Skin of body (tissue), 2 donors: ENCODE results near the gene OCA2. TPM values are rescaled to one million over a fixed set of nuclear protein-coding genes. Genes with fewer than 3 reads are reported as not detected.
"Not testable (repeated sequence)": the region's sequence is repeated elsewhere in the genome, so short reads cannot be mapped to it uniquely, and the experiment has no call there.

Experiments
- DNase-seq: peaks from one replicate; lab custom pipeline; 2025; lab: John Stamatoyannopoulos, UW
- total RNA-seq: library from RNA; depleted of rRNA; stranded (reverse); fragments of >200 nt; gene quantifications from one replicate; pipeline ENCODE4 v1.2.3, GENCODE V29; 2014

The OCA2 gene
- total RNA-seq, 1 donor from 2014 or later = 1.4 TPM

DNA sequence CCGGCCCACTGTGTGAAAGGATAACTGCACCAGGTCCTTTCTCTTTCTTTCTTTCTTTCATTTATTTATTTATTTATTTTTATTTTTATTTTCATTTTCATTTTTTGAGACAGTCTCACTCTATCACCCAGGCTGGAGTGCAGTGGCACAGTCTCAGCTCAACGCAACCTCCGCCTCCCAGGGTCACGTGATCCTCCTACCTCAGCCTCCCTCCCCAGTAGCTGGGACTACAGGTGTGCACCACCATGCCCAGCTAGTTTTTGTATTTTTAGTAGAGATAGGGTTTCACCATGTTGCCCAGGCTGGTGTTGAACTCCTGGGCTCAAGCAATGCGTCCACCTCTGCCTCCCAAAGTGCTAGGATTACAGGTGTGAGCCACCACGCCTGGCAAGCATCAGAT lies 146.5 kb downstream of the OCA2 start:
- DNase-seq = not testable (repeated sequence)

DNA sequence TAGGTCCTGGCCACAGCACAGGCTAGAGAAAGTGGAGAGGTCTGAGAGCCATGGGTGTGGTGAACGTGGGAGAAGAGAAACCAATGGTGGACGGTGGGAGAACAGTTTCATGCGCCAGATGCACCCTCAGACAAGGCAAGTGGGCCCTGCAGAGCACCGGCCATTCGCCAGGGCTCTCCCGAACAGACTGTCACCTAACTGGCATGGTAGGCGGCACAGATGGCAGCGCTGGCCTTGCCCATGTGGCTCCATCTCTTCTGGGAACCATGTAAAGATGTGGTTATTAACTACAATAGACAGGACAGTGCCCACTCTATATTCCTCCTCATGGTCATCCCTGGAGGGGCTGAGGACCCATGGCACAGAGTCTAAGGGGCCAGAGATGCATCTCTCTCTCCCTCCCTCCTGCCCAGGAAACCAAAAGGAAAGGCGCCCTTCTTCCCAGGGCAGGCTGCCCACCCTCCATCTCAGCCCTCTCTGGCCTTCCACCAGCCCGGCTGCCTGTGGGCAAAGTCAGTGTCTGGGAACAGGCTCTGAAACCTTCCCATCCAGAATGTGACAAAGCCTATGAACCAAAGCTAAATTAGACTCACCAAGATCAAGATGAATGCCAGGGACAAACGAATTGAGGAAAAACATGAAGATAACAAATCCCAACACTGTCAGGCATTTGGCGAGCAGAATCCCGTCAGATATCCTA lies 147.8 kb downstream of the OCA2 start:
- DNase-seq = no peak

DNA sequence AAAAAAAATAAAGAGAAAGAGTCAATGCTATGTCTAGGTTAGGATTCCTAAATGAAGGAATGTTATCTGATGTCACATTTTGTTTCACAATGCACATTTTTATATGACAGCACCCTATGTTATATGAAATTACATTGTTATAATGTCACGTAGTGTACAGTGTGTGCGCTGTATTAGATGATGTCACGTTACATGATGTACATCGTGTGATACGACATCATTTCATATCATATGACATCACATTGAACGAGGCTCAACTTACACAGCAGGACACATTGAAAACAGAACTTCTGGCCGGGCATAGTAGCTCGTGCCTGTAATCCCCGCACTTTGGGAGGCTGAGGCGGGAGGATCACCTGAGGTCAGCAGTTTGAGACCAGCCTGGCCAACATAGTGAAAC lies 150.0 kb downstream of the OCA2 start:
- no peak for DNase-seq

- no peak for DNase-seq
Measured at GRCh38 chr15:27939246-27939645, 159.9 kb downstream of the OCA2 start.

- DNase-seq = no peak
Measured at GRCh38 chr15:27937851-27938250, 161.3 kb downstream of the OCA2 start.

DNA sequence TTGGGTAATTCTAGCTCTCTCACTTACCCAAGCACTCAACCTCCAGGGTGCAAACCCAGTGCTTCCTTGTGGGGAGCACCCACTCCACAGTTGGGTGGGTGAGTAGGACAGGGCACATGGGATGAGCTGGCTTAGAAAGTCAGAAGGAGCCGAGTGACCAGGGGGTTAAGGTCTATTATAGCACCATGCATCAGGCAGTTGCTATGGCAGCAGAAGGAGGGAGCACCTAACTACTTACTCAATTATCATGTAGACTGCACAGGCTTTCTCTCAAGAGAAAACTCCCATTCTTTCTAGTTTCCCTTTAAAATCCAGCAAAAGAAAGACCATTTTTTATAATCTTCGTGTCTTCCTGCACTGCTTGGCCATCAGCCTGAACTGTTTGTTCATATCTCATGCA lies 163.0 kb downstream of the OCA2 start:
- DNase-seq = no peak

DNA sequence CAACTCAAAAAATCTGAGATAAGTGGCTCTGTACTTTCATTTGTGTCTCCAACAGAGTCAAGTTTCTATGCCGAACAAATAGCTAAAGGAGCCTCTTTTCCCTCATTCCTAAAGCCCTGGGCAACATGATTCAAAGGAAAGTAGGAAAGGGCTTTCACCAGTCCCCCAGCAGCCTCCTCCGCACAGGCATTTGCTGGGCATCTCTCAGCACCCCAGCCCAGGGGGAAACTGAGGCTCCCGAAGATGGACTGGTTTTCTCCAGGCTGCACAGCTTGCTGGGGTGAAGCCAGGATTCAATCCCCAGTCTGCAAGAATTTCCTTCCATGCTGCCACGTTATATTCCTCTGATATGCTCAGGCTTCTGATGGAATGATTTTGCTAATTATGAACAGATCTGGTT lies 163.8 kb downstream of the OCA2 start:
- DNase-seq = no peak

- no peak for DNase-seq
Measured at GRCh38 chr15:27934782-27935181, 164.3 kb downstream of the OCA2 start.

DNA sequence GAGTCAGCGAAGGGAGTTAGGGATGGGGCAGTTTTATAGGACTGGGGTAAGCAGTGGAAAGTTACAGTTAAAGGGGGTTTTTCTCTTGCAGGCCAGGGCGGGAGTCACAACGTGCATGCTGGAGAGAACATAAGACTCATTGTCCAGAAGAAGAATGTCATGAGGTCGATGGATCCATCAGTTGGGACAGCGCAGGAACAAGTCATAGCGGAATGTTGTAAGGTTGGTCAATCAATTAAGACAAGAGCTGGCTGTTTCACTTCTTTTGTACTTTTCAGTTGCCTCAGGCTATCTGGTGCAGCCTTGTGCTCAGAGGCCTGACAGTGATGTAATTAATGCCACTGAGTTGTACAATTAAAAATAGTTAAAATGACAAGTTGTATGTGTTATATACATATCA lies 165.6 kb downstream of the OCA2 start:
- no peak for DNase-seq

GRCh38 chr15:27932600-27932999 lies 166.5 kb downstream of the OCA2 start:
- no peak for DNase-seq

GRCh38 chr15:27928386-27928785 lies 170.7 kb downstream of the OCA2 start:
- DNase-seq = no peak

- no peak for DNase-seq
Measured at GRCh38 chr15:27912283-27912682, 186.8 kb downstream of the OCA2 start.

DNA sequence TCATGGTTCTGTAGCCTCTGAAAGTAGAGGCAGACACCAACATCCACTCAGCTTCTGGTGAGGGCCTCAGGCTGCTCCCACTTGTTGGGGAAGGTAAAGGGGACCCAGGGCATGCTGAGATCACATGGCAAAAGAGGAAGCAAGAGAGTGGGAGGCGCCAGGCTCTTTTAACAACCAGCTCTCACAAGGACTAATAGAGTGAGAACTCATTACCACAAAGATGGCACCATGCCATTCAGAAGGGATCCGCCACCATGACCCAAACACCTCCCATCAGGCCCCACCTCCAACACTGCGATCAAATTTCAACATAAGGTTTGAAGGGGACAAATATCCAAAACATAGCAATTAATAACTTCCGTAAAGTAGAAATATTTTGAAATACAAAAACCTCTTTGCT lies 192.3 kb downstream of the OCA2 start:
- DNase-seq = no peak

- no peak for DNase-seq
Measured at GRCh38 chr15:27903405-27903804, 195.7 kb downstream of the OCA2 start.

GRCh38 chr15:27902680-27903385 lies 196.3 kb downstream of the OCA2 start:
- DNase-seq = no peak

DNA sequence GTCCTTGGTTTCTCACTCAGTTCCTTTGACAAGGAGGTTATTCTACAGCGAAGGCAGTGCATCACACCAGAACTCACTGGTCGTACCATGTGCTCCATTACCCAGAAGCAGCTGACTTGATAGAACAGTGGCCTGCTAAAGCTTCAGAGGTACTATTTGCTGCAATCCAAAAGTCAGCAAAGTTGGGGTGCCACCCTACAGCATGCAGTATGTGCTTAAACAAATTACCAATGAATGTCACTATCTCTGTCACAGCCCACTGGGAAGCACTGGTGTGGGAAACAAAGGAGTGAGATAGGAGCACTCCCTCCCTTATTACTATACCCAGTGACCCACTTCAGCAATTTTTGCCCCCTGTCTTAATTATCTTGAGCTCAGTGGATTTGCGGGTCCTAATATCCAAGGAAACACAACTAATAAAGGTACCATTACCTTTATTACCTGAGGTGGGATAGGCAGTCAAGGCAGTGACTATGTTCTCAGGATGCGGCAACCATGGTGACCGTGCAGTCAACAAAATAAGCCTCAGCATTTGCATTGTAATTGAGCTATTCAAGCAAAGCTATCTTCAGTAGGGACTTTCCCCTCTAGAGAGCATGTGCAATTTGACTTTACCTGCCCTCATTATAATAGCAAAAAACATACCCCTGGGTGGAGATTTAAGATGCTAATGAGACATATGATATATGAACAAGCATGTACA lies 199.4 kb downstream of the OCA2 start:
- DNase-seq = no peak

DNA sequence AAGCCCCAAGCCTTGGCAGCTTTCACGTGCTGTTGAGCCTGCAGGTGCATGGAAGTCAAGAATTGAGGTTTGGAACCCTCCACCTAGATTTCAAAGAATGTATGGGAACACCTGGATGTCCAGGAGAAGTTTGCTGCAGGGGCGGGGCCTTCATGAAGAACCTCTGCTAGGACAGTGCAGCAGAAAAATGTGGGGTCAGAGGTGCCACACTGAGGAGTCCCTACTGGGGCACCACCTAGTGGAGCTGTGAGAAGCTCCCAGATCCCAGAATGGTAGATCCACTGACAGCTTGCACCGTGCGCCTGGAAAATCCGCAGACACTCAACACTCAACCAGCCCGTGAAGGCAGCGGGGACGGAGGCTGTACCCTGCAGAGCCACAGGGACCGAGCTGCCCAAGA lies 201.6 kb downstream of the OCA2 start:
- no peak for DNase-seq

- no peak for DNase-seq
Measured at GRCh38 chr15:27894645-27895044, 204.5 kb downstream of the OCA2 start.

GRCh38 chr15:27889258-27889657 lies 209.9 kb downstream of the OCA2 start:
- DNase-seq = no peak

DNA sequence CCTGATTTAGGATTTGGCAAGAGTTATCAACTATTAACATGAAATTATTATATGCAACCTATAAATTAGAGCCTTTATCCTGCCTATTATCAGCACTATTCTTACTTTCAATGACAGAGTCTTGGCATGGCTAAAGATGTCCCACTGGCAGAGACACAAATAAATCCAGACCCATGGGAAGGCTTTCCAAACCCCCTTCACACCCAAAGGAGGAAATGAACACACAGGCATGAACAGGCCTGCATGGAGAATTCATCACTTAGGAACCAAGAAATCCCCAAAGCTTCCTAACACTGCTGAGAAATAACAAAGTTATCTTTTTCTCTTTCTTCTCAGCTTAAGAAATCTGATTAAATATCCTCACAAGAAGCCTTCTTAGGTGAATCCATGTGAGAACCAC lies 213.9 kb downstream of the OCA2 start:
- no peak for DNase-seq

DNA sequence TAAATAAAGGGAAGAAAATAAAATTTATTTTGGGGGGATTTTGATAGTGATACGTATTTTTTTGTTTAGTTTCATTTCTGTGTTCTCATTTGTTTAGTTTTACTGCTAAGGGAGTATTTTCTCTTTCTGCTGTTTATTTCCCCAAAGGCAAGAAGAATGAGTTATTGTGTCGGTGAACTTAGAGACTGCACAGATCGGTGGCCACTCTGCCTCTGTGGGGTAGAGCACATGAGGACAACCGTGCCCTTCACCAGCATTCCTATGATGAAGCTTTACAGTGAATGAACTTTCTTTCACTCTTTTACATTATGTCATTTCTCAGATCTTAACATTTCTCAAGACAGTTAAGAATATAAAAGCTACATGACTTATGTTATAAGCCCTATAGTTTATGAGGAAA lies 214.4 kb downstream of the OCA2 start:
- no peak for DNase-seq

GRCh38 chr15:27878841-27879240 lies 220.3 kb downstream of the OCA2 start:
- no peak for DNase-seq

DNA sequence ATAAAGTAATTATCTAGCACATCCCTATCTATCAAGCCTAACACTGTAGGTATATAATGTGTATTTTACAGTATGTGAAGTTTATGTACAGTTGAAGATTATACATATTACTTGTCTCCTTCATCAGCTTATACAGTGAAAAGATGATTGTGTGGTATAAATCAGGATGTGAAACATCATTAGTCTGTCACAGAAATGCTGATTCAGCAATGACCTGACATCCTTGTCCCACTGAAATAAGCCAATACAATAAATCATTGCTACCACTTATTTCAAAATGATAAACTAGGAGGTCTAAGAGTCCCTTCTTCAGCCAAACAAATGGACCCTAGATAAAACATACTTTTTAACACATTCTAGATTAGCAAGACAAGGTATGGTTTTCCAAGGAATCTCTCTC lies 225.3 kb downstream of the OCA2 start:
- DNase-seq = no peak
